ENCODE data around the gene FGF5. TPM values are rescaled to one million over a fixed set of nuclear protein-coding genes. Genes with fewer than 3 reads are reported as not detected.
"Not testable (repeated sequence)": the region's sequence is repeated elsewhere in the genome, so short reads cannot be mapped to it uniquely, and the experiment has no call there.

The FGF5 gene
- total RNA-seq, 4 donors from 2014 or later, result 0.14 to 4.1 (median 0.16) TPM; not detected in 1

DNA sequence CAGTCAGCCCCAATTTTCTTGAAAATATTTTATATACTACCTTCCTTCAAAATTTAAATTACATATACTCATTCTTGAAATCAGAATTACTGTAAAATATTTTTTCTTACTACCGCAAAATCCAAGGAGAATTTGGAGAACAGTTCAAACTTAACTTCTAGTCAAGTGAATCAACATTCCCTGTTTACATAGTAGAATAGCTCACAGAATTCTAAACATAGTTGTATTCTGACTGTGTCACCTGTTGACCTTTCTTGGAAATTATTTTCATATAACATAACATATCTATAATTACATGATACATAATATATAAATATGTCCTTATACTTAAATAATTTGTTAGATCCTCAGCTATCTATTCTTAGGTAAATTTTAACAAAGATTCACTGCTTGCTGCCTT is 31.0 kb upstream of the FGF5 start:
- in situ Hi-C loops (cut with MboI; ENCODE audit: low pct_ligation_motif_present in 1 of 4, low pct_unique_long_range_greater_than_20kb in 1 of 4, low sequenced_read_pairs in 3 of 4), result no loop called here
- H3K27ac ChIP-seq, result no peak overlapping the region
- no peaks in the 10 kb centered on the region for H3K4me1 ChIP-seq
- DNase-seq, result no peak
- intact Hi-C loops (cut with DNase I; ENCODE audit: low total_unique reads), result no loop called here
- no peaks in the 10 kb centered on the region for H3K9me3 ChIP-seq
- H3K4me3 ChIP-seq, result no peak overlapping the region
- H3K36me3 ChIP-seq, result no peaks in the 10 kb centered on the region
- no peak for TF ChIP-seq EP300 (IDR thresholded peaks at IDR 0.05; ENCODE audit: low read depth)
- 89 to 100% methylated on average over 1 of the region's 1 CpG for WGBS, 2 donors (ENCODE audit: low coverage in 1 of 2)
- peaks cover 13% of the 10 kb centered on the region for H3K27me3 ChIP-seq

DNA sequence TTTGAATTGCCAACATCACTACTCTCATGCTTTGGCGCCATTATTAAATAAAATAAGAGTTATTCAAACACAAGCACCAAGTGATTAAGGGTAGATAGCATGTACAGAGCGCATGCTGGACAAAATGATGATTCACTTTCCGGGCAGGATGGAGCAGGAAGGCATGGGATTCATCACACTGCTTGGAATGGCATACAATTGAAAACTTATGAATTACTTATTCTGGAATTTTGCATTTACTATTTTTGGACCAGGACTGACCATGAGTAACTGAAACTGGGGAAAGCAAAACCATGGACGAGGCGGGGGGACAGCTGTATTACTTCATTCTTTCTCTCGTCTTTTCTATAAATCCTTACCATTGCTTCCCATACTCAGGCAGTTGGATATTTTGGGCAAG is 28.5 kb upstream of the FGF5 start:
- no peaks in the 10 kb centered on the region for H3K9me3 ChIP-seq
- H3K36me3 ChIP-seq, result no peaks in the 10 kb centered on the region
- no peak overlapping the region for H3K27ac ChIP-seq
- peaks cover 10% of the 10 kb centered on the region for H3K27me3 ChIP-seq
- in situ Hi-C loops (cut with MboI; ENCODE audit: low pct_ligation_motif_present in 1 of 4, low pct_unique_long_range_greater_than_20kb in 1 of 4, low sequenced_read_pairs in 3 of 4), result no loop called here
- no peaks in the 10 kb centered on the region for H3K4me1 ChIP-seq
- DNase-seq, result no peak
- no peak overlapping the region for H3K4me3 ChIP-seq
- intact Hi-C loops (cut with DNase I; ENCODE audit: low total_unique reads), result no loop called here
- TF ChIP-seq EP300 (IDR thresholded peaks at IDR 0.05; ENCODE audit: low read depth) (no peak), POLR2AphosphoS5 (IDR thresholded peaks at IDR 0.05) (peak in 1 of 3 donors; percentile 15)
- WGBS, 2 donors (ENCODE audit: low coverage in 1 of 2), result 60 to 83% methylated on average over 6 of the region's 6 CpGs

DNA sequence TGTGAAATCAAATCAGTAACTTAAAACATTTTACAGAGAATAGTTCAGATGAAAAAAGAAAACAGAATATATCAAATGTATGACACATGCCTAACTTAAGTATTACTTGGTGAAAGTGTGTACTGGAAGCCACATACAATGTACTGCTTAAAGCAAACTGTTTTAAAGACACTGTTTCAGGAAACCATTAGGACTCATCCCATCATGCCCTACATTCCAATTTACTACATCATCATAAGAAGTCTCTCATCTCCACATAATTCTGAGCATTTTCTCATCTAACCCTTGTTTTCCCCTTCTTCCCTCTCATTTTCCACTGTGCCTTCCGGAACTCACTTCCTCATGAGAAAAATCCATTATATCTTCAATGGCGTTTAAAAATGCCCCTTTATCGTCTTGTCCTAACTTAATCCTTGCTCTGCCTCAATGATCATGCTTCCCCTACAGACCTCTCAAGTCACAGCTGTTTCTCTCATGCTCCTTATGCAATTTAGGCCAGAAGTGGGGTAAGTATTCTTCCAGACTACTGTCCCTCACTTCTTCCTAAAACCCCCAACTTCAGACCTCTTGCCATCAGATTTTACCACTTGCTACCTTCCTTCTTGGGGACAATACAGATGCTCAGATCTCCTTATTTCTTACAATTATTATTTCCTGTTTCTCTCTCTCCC is 26.8 kb upstream of the FGF5 start:
- intact Hi-C loops (cut with DNase I; ENCODE audit: low total_unique reads), result no loop called here
- TF ChIP-seq, protein P1, sequence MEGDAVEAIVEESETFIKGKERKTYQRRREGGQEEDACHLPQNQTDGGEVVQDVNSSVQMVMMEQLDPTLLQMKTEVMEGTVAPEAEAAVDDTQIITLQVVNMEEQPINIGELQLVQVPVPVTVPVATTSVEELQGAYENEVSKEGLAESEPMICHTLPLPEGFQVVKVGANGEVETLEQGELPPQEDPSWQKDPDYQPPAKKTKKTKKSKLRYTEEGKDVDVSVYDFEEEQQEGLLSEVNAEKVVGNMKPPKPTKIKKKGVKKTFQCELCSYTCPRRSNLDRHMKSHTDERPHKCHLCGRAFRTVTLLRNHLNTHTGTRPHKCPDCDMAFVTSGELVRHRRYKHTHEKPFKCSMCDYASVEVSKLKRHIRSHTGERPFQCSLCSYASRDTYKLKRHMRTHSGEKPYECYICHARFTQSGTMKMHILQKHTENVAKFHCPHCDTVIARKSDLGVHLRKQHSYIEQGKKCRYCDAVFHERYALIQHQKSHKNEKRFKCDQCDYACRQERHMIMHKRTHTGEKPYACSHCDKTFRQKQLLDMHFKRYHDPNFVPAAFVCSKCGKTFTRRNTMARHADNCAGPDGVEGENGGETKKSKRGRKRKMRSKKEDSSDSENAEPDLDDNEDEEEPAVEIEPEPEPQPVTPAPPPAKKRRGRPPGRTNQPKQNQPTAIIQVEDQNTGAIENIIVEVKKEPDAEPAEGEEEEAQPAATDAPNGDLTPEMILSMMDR (IDR thresholded peaks at IDR 0.05), result no peak
- no peak for TF ChIP-seq EP300 (IDR thresholded peaks at IDR 0.05; ENCODE audit: low read depth)
- TF ChIP-seq POLR2A (IDR thresholded peaks at IDR 0.05), result no peak
- no peak for TF ChIP-seq POLR2AphosphoS5 (IDR thresholded peaks at IDR 0.05)
- 90 to 100% methylated on average over 3 of the region's 3 CpGs for WGBS, 2 donors (ENCODE audit: low coverage in 1 of 2)
- in situ Hi-C loops (cut with MboI; ENCODE audit: low pct_ligation_motif_present in 1 of 4, low pct_unique_long_range_greater_than_20kb in 1 of 4, low sequenced_read_pairs in 3 of 4), result no loop called here
- Histone ChIP-seq H3K4me3 (no peak overlapping the region), H3K27me3 (peaks cover 23% of the 10 kb centered on the region), H3K36me3 (no peaks in the 10 kb centered on the region), H3K9me3 (no peaks in the 10 kb centered on the region), H3K4me1 (no peaks in the 10 kb centered on the region), H3K27ac (no peak overlapping the region)
- no peak for DNase-seq

GRCh38 chr4:80240976-80241375 is 25.5 kb upstream of the FGF5 start:
- Histone ChIP-seq H3K27me3 (peaks cover 21% of the 10 kb centered on the region), H3K4me1 (no peaks in the 10 kb centered on the region), H3K36me3 (no peaks in the 10 kb centered on the region), H3K4me3 (no peak overlapping the region), H3K9me3 (no peaks in the 10 kb centered on the region), H3K27ac (no peak overlapping the region)
- in situ Hi-C loops (cut with MboI; ENCODE audit: low pct_ligation_motif_present in 1 of 4, low pct_unique_long_range_greater_than_20kb in 1 of 4, low sequenced_read_pairs in 3 of 4), result no loop called here
- DNase-seq, result no peak
- intact Hi-C loops (cut with DNase I; ENCODE audit: low total_unique reads), result no loop called here
- TF ChIP-seq POLR2AphosphoS5 (IDR thresholded peaks at IDR 0.05) (no peak), EP300 (IDR thresholded peaks at IDR 0.05; ENCODE audit: low read depth) (no peak), POLR2A (IDR thresholded peaks at IDR 0.05) (no peak)
- TF ChIP-seq, protein P1 (IDR thresholded peaks at IDR 0.05), result no peak

DNA sequence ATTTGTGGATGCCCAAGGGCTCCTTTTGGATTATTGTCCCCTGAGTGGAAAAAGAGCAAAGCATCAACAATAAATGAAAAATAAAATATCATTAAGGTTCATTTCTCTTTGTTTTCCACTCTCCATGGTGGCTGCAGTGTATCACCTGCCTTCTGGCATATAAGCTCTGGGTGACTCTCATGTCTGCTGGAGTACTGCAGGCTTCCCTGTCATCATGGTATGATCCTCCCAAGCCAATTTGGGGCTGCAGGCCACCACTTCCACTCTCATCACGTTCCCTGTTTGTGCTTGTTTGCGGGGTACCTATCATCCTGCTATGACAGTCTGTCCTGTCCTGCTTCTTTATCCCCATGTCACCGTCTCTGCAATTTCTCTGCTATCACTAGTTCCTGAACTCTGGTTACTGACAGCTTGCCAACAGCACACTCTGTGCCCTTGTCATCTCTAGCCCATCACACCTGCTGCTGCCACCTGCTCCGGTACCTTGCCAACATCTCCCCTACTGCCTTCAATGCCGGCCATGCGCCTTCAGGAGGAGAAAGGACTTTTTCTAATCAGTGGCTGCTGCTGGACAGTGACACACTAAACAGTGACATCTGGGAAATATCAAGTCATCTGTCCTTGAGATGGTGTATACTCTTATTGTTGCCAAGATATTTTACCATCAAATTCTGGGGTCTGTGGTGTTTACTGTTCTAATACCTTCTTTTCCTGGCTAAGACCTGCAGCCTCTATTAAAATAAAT is 23.0 kb upstream of the FGF5 start:
- intact Hi-C loops (cut with DNase I; ENCODE audit: low total_unique reads), result loop anchor here (2.0 kb wide), 1 partner anchor 43 kb away; no protein-coding TSS in a partner anchor
- H3K4me1 ChIP-seq, result no peaks in the 10 kb centered on the region
- WGBS, 2 donors (ENCODE audit: low coverage in 1 of 2), result 42 to 66% methylated on average over 3 to 6 of the region's 6 CpGs

DNA sequence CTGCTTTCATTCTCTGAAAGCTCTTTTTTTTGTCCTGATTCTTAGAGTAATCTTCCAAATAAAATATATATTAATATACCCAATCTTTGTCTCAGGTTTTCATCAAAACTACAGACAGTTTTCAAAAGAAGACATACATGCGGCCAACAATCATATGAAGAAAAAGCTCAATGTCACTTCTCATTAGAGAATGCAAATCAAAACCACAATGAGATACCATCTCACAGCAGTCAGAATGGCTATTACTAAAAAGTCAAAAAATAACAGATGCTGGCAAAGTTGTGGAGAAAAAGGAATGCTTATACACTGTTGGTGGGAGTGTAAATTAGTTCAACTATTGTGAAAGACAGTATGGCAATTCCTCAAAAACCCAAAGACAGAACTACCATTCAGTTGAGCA is 19.0 kb upstream of the FGF5 start:
- peaks cover 20% of the 10 kb centered on the region for H3K27me3 ChIP-seq
- H3K36me3 ChIP-seq; H3K27ac ChIP-seq; H3K4me1 ChIP-seq; DNase-seq; intact Hi-C loops (cut with DNase I; ENCODE audit: low total_unique reads); H3K4me3 ChIP-seq; H3K9me3 ChIP-seq; in situ Hi-C loops (cut with MboI; ENCODE audit: low pct_ligation_motif_present in 1 of 4, low pct_unique_long_range_greater_than_20kb in 1 of 4, low sequenced_read_pairs in 3 of 4): not testable (repeated sequence)
- 81 to 86% methylated on average over 1 of the region's 1 CpG for WGBS, 2 donors (ENCODE audit: low coverage in 1 of 2)

More for the DNA sequence above, 23.0 kb upstream of the FGF5 start:
- in situ Hi-C loops (cut with MboI; ENCODE audit: low pct_ligation_motif_present in 1 of 4, low pct_unique_long_range_greater_than_20kb in 1 of 4, low sequenced_read_pairs in 3 of 4), result no loop called here
- H3K27me3 ChIP-seq, result peaks cover 15% of the 10 kb centered on the region
- no peak overlapping the region for H3K27ac ChIP-seq
- no peaks in the 10 kb centered on the region for H3K36me3 ChIP-seq
- TF ChIP-seq EP300 (IDR thresholded peaks at IDR 0.05; ENCODE audit: low read depth) (no peak), POLR2A (IDR thresholded peaks at IDR 0.05) (no peak), POLR2AphosphoS5 (IDR thresholded peaks at IDR 0.05) (no peak)
- TF ChIP-seq, protein P1 (IDR thresholded peaks at IDR 0.05), result no peak
- DNase-seq, result no peak
- H3K9me3 ChIP-seq, result no peaks in the 10 kb centered on the region
- H3K4me3 ChIP-seq, result no peak overlapping the region

Measured in transverse colon (tissue), 4 donors.